Adrenal gland (tissue), 12 donors: Measurements from ENCODE around the gene MAN1A1. TPM values are rescaled to one million over a fixed set of nuclear protein-coding genes. Genes with fewer than 3 reads are reported as not detected.

Experiments used
- DNase-seq, 7 donors: peaks; one replicate each; pipeline ENCODE4 v3.0.0-alpha.2; 2019 to 2020
- H3K27ac ChIP-seq, 5 donors: fragments of 200-600 bp; sonication (generic) in 4 of 5; 1 replicate in 3 of 5; 2 replicates in 2 of 5; pipeline versions ENCODE4 v1.5.1 to v1.8.0; 2016 to 2020; ENCODE audit warnings: mild to moderate bottlenecking in 1 of 5
- H3K27me3 ChIP-seq: fragments of 200-600 bp; 2 replicates; pipeline ENCODE4 v1.8.0; 2021
- H3K36me3 ChIP-seq, 2 donors: fragments of 200-600 bp; replicated peaks in 1 of 2; 1 replicate in 1 of 2; 2 replicates in 1 of 2; pipeline versions ENCODE4 v1.5.1 to v1.8.0; 2018 to 2022
- H3K4me1 ChIP-seq, 2 donors: fragments of 200-600 bp; replicated peaks in 1 of 2; 1 replicate in 1 of 2; 2 replicates in 1 of 2; pipeline versions ENCODE4 v1.5.1 to v1.8.0; 2018 to 2021
- H3K4me3 ChIP-seq, 4 donors: fragments of 200-600 bp; sonication (generic) in 3 of 4; one replicate each; pipeline ENCODE4 v1.5.1; 2016 to 2018
- H3K9me3 ChIP-seq, 3 donors: fragments of 200-600 bp; sonication (generic) in 1 of 3; replicated peaks in 1 of 3; 1 replicate in 2 of 3; 2 replicates in 1 of 3; pipeline versions ENCODE4 v1.5.1 to v1.8.0; 2016 to 2021
- POLR2A ChIP-seq, 2 donors: fragments of 450-650 bp; IDR thresholded peaks; one replicate each; pipeline ENCODE4 v1.6.1; 2017; ENCODE audit warnings: antibody characterized with exemption in 2 of 2, mild to moderate bottlenecking in 2 of 2, moderate library complexity in 1 of 2
- WGBS, 4 donors: extraction: QIAGEN DNeasy Blood & Tissue Kit in 2 of 4; methylation state at CpG; one replicate each; pipeline versions ENCODE4 v1.1.5 to v1.1.7; 2013 to 2017; 5-methylcytosine and 5-hydroxymethylcytosine counted together
- intact Hi-C, 2 donors: fragments of 100-400 bp; cut with DNase I; formaldehyde crosslinking; loops; one replicate each; pipeline versions ENCODE4 v1.14.1 to v1.15.0; 2022 to 2023
- polyA plus RNA-seq, 3 donors: library from polyadenylated mRNA; stranded (reverse); fragments of 200-250 nt in 2 of 3; fragments of 350-450 nt in 1 of 3; fragmentation: Illumina TruSeq in 1 of 3; extraction: RNeasy Lipid Tissue Mini Kit (QIAGEN cat#74804) in 1 of 3; gene quantifications; one replicate each; pipeline ENCODE4 v1.2.3, GENCODE V29; 2013 to 2014
- total RNA-seq, 9 donors: library from RNA; depleted of rRNA in 4 of 9; stranded (reverse); fragments of >200 nt in 4 of 9; fragments of 120-200 nt in 1 of 9; fragmentation: NEBNext Ultra II Directional in 1 of 9; extraction: Animal tissue kit (Norgen Biotek cat#: 25700) in 1 of 9; gene quantifications; one replicate each; pipeline versions ENCODE4 v1.1.0 to v1.2.4, GENCODE V29; 2013 to 2023
- TF ChIP-seq, protein P1 (sequence below), 6 experiments: fragments of 450-650 bp in 4 of 6; fragments of 200-600 bp in 2 of 6; sonication (generic) in 1 of 6; IDR thresholded peaks; 1 replicate in 5 of 6; 2 replicates in 1 of 6; pipeline versions ENCODE4 v1.5.1 to v1.8.0; 2016 to 2021; ENCODE audit warnings: antibody characterized with exemption in 6 of 6, mild to moderate bottlenecking in 2 of 6, moderate library complexity in 1 of 6
- donor health status: healthy with polysubstance abuse.
- donor health status: Bipolar disorder and iron deficiency.
- donor health status: DM: yes; HTN: yes; CAD: no.
- donor health status: DM: no; HTN: no; CAD: no.
- donor health status: DM: no; HTN: no; CAD: no.
- donor health status: DM: yes; HTN: yes; CAD: no.

The MAN1A1 gene
- total and polyA plus RNA-seq, 12 donors, result 11.1 to 178 (median 108) TPM

DNA sequence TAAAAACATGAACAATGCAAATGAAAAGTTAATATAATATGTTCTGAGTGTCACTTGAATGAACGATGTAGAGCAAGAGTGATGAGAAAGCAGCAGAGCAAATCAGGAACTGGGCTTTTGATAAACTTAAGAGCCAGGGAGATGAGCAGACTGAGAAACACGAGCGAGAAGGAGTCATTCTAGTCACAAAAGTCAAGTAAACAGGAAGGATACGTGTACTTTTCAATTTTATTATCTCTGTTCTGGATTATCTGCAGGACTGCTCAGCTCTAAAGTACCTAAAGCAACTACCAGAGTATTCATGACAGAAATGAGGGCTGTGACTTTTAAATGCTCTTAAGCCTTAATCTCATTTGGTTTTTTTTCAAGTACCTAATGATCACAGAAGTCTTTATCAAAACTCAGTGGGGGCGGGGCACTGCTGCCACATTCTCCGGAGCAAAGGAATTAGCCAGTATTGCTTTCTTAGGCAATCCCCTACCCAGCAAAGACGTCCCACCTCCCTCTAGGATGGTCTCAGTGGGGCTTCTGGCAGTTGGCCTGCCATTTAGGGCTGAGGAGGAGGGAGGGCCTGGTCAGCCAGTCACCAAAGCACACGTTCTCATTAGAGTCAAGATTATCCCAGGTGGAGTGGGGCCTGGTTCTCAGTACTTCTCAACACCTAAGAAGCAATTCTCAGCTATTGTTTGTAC, 8.6 kb downstream of the MAN1A1 start:
- DNase-seq, result no peak
- TF ChIP-seq, protein P1, sequence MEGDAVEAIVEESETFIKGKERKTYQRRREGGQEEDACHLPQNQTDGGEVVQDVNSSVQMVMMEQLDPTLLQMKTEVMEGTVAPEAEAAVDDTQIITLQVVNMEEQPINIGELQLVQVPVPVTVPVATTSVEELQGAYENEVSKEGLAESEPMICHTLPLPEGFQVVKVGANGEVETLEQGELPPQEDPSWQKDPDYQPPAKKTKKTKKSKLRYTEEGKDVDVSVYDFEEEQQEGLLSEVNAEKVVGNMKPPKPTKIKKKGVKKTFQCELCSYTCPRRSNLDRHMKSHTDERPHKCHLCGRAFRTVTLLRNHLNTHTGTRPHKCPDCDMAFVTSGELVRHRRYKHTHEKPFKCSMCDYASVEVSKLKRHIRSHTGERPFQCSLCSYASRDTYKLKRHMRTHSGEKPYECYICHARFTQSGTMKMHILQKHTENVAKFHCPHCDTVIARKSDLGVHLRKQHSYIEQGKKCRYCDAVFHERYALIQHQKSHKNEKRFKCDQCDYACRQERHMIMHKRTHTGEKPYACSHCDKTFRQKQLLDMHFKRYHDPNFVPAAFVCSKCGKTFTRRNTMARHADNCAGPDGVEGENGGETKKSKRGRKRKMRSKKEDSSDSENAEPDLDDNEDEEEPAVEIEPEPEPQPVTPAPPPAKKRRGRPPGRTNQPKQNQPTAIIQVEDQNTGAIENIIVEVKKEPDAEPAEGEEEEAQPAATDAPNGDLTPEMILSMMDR (IDR thresholded peaks at IDR 0.05), result no peak
- no peak for TF ChIP-seq POLR2A (IDR thresholded peaks at IDR 0.05)
- Histone ChIP-seq H3K36me3 (no peaks in the 10 kb centered on the region), H3K4me1 (peaks cover 0 to 92% of the 10 kb centered on the region in 2 donors), H3K27ac (peak overlapping the region in 2 of 5 donors; percentile 22 to 26), H3K27me3 (no peaks in the 10 kb centered on the region), H3K9me3 (no peaks in the 10 kb centered on the region), H3K4me3 (no peak overlapping the region)
- intact Hi-C loops, result no loop called here
- 59 to 71% (median 64%) methylated on average over 8 of the region's 8 CpGs for WGBS, 4 donors

DNA sequence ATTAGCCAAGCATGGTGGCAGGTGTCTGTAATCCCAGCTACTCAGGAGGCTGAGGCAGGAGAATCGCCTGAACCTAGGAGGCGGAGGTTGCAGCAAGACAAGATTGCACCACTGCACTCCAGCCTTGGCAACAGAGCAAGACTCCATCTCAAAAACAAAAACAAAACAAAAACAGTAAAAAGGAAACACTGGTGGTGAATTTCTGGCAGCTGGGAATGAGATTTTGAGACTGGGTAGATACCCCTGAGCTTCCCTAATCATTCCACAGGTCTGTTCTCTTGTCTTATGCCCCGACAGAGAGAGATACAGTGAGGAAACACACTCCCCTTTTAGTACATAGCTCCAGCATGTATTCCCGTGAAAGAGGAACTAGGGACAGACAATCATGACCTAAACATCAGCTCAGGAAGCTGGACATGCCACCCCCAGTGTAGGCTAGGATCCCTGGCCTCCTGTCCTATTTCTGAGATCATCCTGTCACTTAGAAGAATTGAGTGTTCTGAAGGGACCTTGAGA, 9.6 kb downstream of the MAN1A1 start:
- intact Hi-C loops, result no loop called here
- 64 to 73% (median 70%) methylated on average over 4 of the region's 4 CpGs for WGBS, 4 donors
- H3K27ac ChIP-seq, result peak overlapping the region in 2 of 5 donors; percentile 4 to 8

DNA sequence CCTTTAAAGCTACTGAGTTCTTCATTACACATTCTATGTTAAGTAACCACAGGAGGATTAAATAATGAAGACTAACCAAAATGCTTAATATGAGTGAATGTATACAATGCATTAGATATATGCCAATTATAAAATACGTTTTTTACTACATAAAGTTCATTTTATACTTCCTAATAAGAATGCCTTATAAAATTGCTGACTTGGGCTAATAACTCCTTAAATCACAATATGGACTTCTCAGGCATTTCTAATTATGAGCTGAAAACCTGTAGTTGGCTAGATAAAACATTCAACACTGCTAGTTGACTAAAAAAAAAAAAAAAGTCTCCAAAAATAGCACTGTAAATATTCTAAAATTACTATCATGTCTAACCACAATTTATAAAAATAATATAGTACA, 11.8 kb downstream of the MAN1A1 start:
- TF ChIP-seq POLR2A (IDR thresholded peaks at IDR 0.05), result no peak
- no peaks in the 10 kb centered on the region for H3K27me3 ChIP-seq
- intact Hi-C loops, result no loop called here
- H3K9me3 ChIP-seq, result no peaks in the 10 kb centered on the region
- no peak for DNase-seq
- 74 to 91% (median 82%) methylated on average over 1 of the region's 1 CpG for WGBS, 4 donors
- no peak overlapping the region for H3K27ac ChIP-seq
- H3K36me3 ChIP-seq, result no peaks in the 10 kb centered on the region
- H3K4me3 ChIP-seq, result no peak overlapping the region
- peaks cover 0 to 88% of the 10 kb centered on the region in 2 donors for H3K4me1 ChIP-seq

More for the DNA sequence above, 9.6 kb downstream of the MAN1A1 start:
- no peaks in the 10 kb centered on the region for H3K36me3 ChIP-seq
- no peaks in the 10 kb centered on the region for H3K9me3 ChIP-seq
- H3K4me1 ChIP-seq, result peaks cover 0 to 92% of the 10 kb centered on the region in 2 donors
- no peak for DNase-seq
- TF ChIP-seq, protein P1 (IDR thresholded peaks at IDR 0.05), result no peak
- TF ChIP-seq POLR2A (IDR thresholded peaks at IDR 0.05), result no peak
- no peaks in the 10 kb centered on the region for H3K27me3 ChIP-seq
- no peak overlapping the region for H3K4me3 ChIP-seq

DNA sequence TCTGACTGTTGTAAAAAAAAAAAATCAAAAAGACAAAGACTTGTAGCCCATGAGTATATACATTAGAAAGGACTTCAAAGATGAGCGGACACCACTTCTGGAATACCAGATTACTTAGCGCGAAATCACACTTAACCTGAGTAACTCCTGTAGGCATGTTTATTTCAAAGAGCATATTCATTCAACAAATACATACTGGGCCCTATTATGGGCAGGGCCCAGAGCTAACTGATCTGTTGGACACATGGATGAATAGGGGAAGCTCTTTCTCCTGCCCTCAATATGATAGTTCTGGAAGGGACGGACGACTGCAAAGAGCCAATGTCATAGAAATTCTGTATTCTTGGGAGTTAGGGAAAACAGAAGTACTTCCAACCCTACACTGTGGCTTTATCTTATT, 12.3 kb downstream of the MAN1A1 start:
- intact Hi-C loops, result no loop called here
- 94 to 98% (median 96%) methylated on average over 5 of the region's 5 CpGs for WGBS, 4 donors
- Histone ChIP-seq H3K27me3 (no peaks in the 10 kb centered on the region), H3K36me3 (no peaks in the 10 kb centered on the region), H3K9me3 (no peaks in the 10 kb centered on the region), H3K27ac (no peak overlapping the region), H3K4me1 (peaks cover 0 to 83% of the 10 kb centered on the region in 2 donors), H3K4me3 (no peak overlapping the region)
- DNase-seq, result no peak
- TF ChIP-seq, protein P1 (IDR thresholded peaks at IDR 0.05), result no peak
- no peak for TF ChIP-seq POLR2A (IDR thresholded peaks at IDR 0.05)
